ENCODE data around the gene BCO1.
A peak's percentile ranks its signal among the peaks of the same experiment; 100 is the strongest.

GRCh38 chr16:81314603-81315270 lies 76.2 kb downstream of the BCO1 start, which contains the start of gene GAN:
- TF ChIP-seq CTCF (IDR thresholded peaks at IDR 0.05 in 4 of 5, conservative IDR thresholded peaks at IDR 0.05 in 1 of 5) (no peak), POLR2A (IDR thresholded peaks at IDR 0.05) (peak; percentile 92 to 93)

Measured in gastrocnemius medialis (tissue), 4 donors.